Ectodermal cell (in vitro differentiated cells): ENCODE data around the gene SLC39A9.

ENCODE experiments used
- H3K27ac ChIP-seq: 2 replicates; pipeline ENCODE4 v1.7.0; 2013; ENCODE audit warnings: mild to moderate bottlenecking, low read depth, low read length; ENCODE audit not compliant: insufficient read depth, poor library complexity, severe bottlenecking
- H3K27me3 ChIP-seq: 2 replicates; pipeline ENCODE4 v1.7.0; 2013; ENCODE audit warnings: mild to moderate bottlenecking, low read length; ENCODE audit not compliant: insufficient read depth, control insufficient read depth, poor library complexity, severe bottlenecking
- H3K36me3 ChIP-seq: one replicate; pipeline ENCODE4 v1.7.0; 2013; ENCODE audit warnings: low read length; ENCODE audit not compliant: control insufficient read depth, insufficient read depth
- H3K4me1 ChIP-seq: one replicate; pipeline ENCODE4 v1.7.0; 2013; ENCODE audit warnings: low read length; ENCODE audit not compliant: control insufficient read depth, insufficient read depth
- H3K4me3 ChIP-seq: 2 replicates; pipeline ENCODE4 v1.7.0; 2013; ENCODE audit warnings: low read depth, low read length, control low read depth; ENCODE audit not compliant: insufficient read depth
- H3K9me3 ChIP-seq: 2 replicates; pipeline ENCODE4 v1.7.0; 2013; ENCODE audit warnings: mild to moderate bottlenecking, low read length, moderate library complexity; ENCODE audit not compliant: control insufficient read depth
- WGBS, 2 experiments: methylation state at CpG; one replicate each; pipeline ENCODE4 v1.1.7; 2013; ENCODE audit warnings: missing lambda C conversion rate in 2 of 2; 5-methylcytosine and 5-hydroxymethylcytosine counted together

Gene SLC39A9

GRCh38 chr14:69443296-69443805 is 44.9 kb downstream of the SLC39A9 start:
- Histone ChIP-seq H3K36me3 (no peaks in the 10 kb centered on the region), H3K4me3 (no peak overlapping the region), H3K9me3 (no peaks in the 10 kb centered on the region), H3K27ac (no peak overlapping the region), H3K4me1 (no peaks in the 10 kb centered on the region), H3K27me3 (no peaks in the 10 kb centered on the region)
- WGBS, 2 experiments: 91 to 95% methylated on average over 5 of the region's 5 CpGs

- Histone ChIP-seq H3K4me1 (no peaks in the 10 kb centered on the region), H3K27ac (no peak overlapping the region), H3K9me3 (no peaks in the 10 kb centered on the region), H3K27me3 (no peaks in the 10 kb centered on the region), H3K4me3 (no peak overlapping the region), H3K36me3 (no peaks in the 10 kb centered on the region)
- 93% methylated on average over 8 of the region's 8 CpGs for WGBS, 2 experiments
Observed at GRCh38 chr14:69449216-69449615, 50.7 kb downstream of the SLC39A9 start.

- 95 to 98% methylated on average over 2 of the region's 2 CpGs for WGBS, 2 experiments
- H3K4me3 ChIP-seq: no peak overlapping the region
- H3K9me3 ChIP-seq: no peaks in the 10 kb centered on the region
- no peak overlapping the region for H3K27ac ChIP-seq
- peaks cover 4% of the 10 kb centered on the region for H3K36me3 ChIP-seq
- H3K4me1 ChIP-seq: no peaks in the 10 kb centered on the region
- no peaks in the 10 kb centered on the region for H3K27me3 ChIP-seq
Observed at GRCh38 chr14:69451941-69452340, 53.4 kb downstream of the SLC39A9 start.

GRCh38 chr14:69458350-69458749 is 59.9 kb downstream of the SLC39A9 start:
- no peak overlapping the region for H3K27ac ChIP-seq
- H3K4me3 ChIP-seq: no peak overlapping the region
- H3K4me1 ChIP-seq: no peaks in the 10 kb centered on the region
- 96% methylated on average over 11 of the region's 11 CpGs for WGBS, 2 experiments
- peaks cover 7% of the 10 kb centered on the region for H3K36me3 ChIP-seq
- no peaks in the 10 kb centered on the region for H3K27me3 ChIP-seq
- H3K9me3 ChIP-seq: no peaks in the 10 kb centered on the region

GRCh38 chr14:69459122-69459521 is 60.6 kb downstream of the SLC39A9 start:
- no peaks in the 10 kb centered on the region for H3K27me3 ChIP-seq
- no peak overlapping the region for H3K4me3 ChIP-seq
- H3K4me1 ChIP-seq: no peaks in the 10 kb centered on the region
- no peak overlapping the region for H3K27ac ChIP-seq
- 66 to 77% methylated on average over 1 of the region's 1 CpG for WGBS, 2 experiments
- peaks cover 7% of the 10 kb centered on the region for H3K36me3 ChIP-seq
- H3K9me3 ChIP-seq: no peaks in the 10 kb centered on the region

- Histone ChIP-seq H3K27ac (no peak overlapping the region), H3K27me3 (no peaks in the 10 kb centered on the region), H3K4me1 (no peaks in the 10 kb centered on the region), H3K9me3 (no peaks in the 10 kb centered on the region), H3K4me3 (no peak overlapping the region), H3K36me3 (peaks cover 7% of the 10 kb centered on the region)
- 61 to 63% methylated on average over 4 of the region's 4 CpGs for WGBS, 2 experiments
Observed at GRCh38 chr14:69460093-69460701, 61.7 kb downstream of the SLC39A9 start.

GRCh38 chr14:69464379-69464778 is 65.9 kb downstream of the SLC39A9 start:
- no peaks in the 10 kb centered on the region for H3K4me1 ChIP-seq
- H3K27ac ChIP-seq: no peak overlapping the region
- no peaks in the 10 kb centered on the region for H3K27me3 ChIP-seq
- no peak overlapping the region for H3K4me3 ChIP-seq
- no peaks in the 10 kb centered on the region for H3K9me3 ChIP-seq
- peaks cover 4% of the 10 kb centered on the region for H3K36me3 ChIP-seq

GRCh38 chr14:69464829-69465228 is 66.3 kb downstream of the SLC39A9 start:
- no peaks in the 10 kb centered on the region for H3K27me3 ChIP-seq
- no peaks in the 10 kb centered on the region for H3K9me3 ChIP-seq
- WGBS, 2 experiments: 87 to 93% methylated on average over 6 of the region's 6 CpGs
- peaks cover 4% of the 10 kb centered on the region for H3K36me3 ChIP-seq
- H3K4me3 ChIP-seq: no peak overlapping the region
- no peaks in the 10 kb centered on the region for H3K4me1 ChIP-seq
- no peak overlapping the region for H3K27ac ChIP-seq

GRCh38 chr14:69468949-69469348 is 70.5 kb downstream of the SLC39A9 start:
- 100% methylated on average over 1 of the region's 2 CpGs; no CpG with 5 or more reads in 1 of the 2 experiments for whole genome bisulfite sequencing, 2 experiments
- Histone ChIP-seq H3K36me3 (no peaks in the 10 kb centered on the region), H3K9me3 (no peaks in the 10 kb centered on the region)

GRCh38 chr14:69471436-69471835 is 72.9 kb downstream of the SLC39A9 start:
- no peaks in the 10 kb centered on the region for H3K36me3 ChIP-seq
- H3K4me3 ChIP-seq: no peak overlapping the region
- no peak overlapping the region for H3K27ac ChIP-seq
- H3K9me3 ChIP-seq: no peaks in the 10 kb centered on the region
- H3K4me1 ChIP-seq: no peaks in the 10 kb centered on the region
- no peaks in the 10 kb centered on the region for H3K27me3 ChIP-seq
- 92 to 94% methylated on average over 3 of the region's 3 CpGs for WGBS, 2 experiments

More at GRCh38 chr14:69468949-69469348, 70.5 kb downstream of the SLC39A9 start:
- no peaks in the 10 kb centered on the region for H3K4me1 ChIP-seq
- no peaks in the 10 kb centered on the region for H3K27me3 ChIP-seq
- H3K4me3 ChIP-seq: no peak overlapping the region
- H3K27ac ChIP-seq: no peak overlapping the region
